K562 (cell line): ENCODE measurements around the gene CBLC. TPM values are rescaled to one million over a fixed set of nuclear protein-coding genes. Genes with fewer than 3 reads are reported as not detected.
A peak's percentile ranks its signal among the peaks of the same experiment; 100 is the strongest.

Source experiments
- CTBP1 ChIP-seq: fragments of 450-650 bp; IDR thresholded peaks from 2 replicates; pipeline ENCODE4 v1.6.1; 2016; ENCODE audit warnings: borderline replicate concordance
- PRDM10 ChIP-seq: fragments of 450-650 bp; IDR thresholded peaks from 2 replicates; pipeline ENCODE4 v1.6.1; 2018; ENCODE audit not compliant: partially characterized antibody
- REST ChIP-seq, 2 experiments: fragments of 450-650 bp; formaldehyde crosslinking in 1 of 2; IDR thresholded peaks; 2 replicates each; pipeline versions ENCODE4 v1.4.0 to v1.6.1; 2014 to 2020; ENCODE audit warnings: mild to moderate bottlenecking in 2 of 2, borderline replicate concordance in 1 of 2, low read depth in 1 of 2
- polyA plus RNA-seq, 8 experiments: library from polyadenylated mRNA; depleted of rRNA in 4 of 8; stranded (reverse) in 5 of 8; unstranded in 3 of 8; fragments of >200 nt; fragmentation: Nextera tagmentation in 2 of 8; fragmentation: Illumina TruSeq in 1 of 8; extraction: Ambion mirVana in 2 of 8; extraction: Trizol in 1 of 8; gene quantifications; 2 replicates each; pipeline versions ENCODE4 v1.2.1 to v1.2.3, GENCODE V29; 2011 to 2014; ENCODE audit warnings: inconsistent platforms in 1 of 8, missing spikeins in 1 of 8
- total RNA-seq, 7 experiments: library from RNA; depleted of rRNA in 6 of 7; stranded (reverse); fragments of >200 nt in 6 of 7; fragmentation: Illumina TruSeq in 2 of 7; extraction: Trizol in 2 of 7; gene quantifications; 2 replicates each; pipeline versions ENCODE4 v1.2.1 to v1.2.3, GENCODE V29; 2011 to 2021; ENCODE audit warnings: low replicate concordance in 1 of 7

The CBLC gene
- total and polyA plus RNA-seq, 9 of the 15 experiments (the other 6 are each of a cell fraction or from before 2014, with no cell fraction given): 0.09 TPM; not detected in 8

- TF ChIP-seq REST (IDR thresholded peaks at IDR 0.05; ENCODE audit: borderline replicate concordance) (peak; percentile 73), REST (CRISPR knock-in tag; IDR thresholded peaks at IDR 0.05; ENCODE audit: low read depth) (no peak), CTBP1 (peak; percentile 42; the same call in 1 of the 2 replicates), PRDM10 (peak; percentile 25)
Measured at GRCh38 chr19:44800461-44800860, 22.8 kb downstream of the CBLC start (continued).
